ENCODE data around the gene BAK1.

The BAK1 gene

DNA sequence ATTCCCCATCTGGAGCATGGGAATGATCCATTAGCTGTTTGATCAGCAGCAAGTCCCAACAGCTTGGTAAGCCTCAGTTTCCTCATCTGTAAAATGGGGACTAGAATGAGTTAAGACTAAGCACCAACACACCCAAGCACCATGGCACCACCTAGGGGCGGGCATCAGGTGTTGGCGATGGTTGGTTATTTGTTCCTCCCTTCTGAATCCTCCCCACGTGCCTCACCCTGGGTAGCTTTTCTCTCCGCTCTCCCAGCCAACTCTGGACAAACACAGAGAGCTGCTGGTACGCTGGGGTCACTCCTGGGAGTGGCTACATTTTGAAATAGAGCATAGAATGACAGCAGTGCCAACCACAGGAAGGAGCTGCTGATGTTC lies 27.7 kb upstream of the BAK1 start:
- Histone ChIP-seq H2AFZ (ENCODE audit: low read length) (no peak overlapping the region), H3K9me3 (ENCODE audit: low read length) (no peaks in the 10 kb centered on the region), H4K20me1 (ENCODE audit: insufficient read depth, low read length) (no peaks in the 10 kb centered on the region), H3K9ac (ENCODE audit: low read length) (no peak overlapping the region), H3K36me3 (ENCODE audit: insufficient read depth, low read length) (no peaks in the 10 kb centered on the region; the same call in 1 of the 2 replicates), H3K27me3 (ENCODE audit: insufficient read depth, low read length) (peaks cover 4% of the 10 kb centered on the region; the same call in 1 of the 2 replicates), H3K4me3 (ENCODE audit: low read depth, low read length, poor library complexity, severe bottlenecking) (no peak overlapping the region), H3K4me2 (ENCODE audit: low read length) (no peak overlapping the region), H3K27ac (ENCODE audit: low read depth, low read length, poor library complexity, severe bottlenecking) (no peak overlapping the region), H3K4me1 (ENCODE audit: insufficient read depth, low read length, severe bottlenecking) (peaks cover 6% of the 10 kb centered on the region), H3F3A (ENCODE audit: insufficient read depth, low read length) (no peaks in the 10 kb centered on the region), H3K79me2 (ENCODE audit: insufficient read depth, low read length) (no peaks in the 10 kb centered on the region), H3K9me2 (ENCODE audit: low read depth, low read length) (no peaks in the 10 kb centered on the region)
- TF ChIP-seq EZH2 (IDR thresholded peaks at IDR 0.05; ENCODE audit: borderline replicate concordance, low read length) = no peak
- TF ChIP-seq, protein P1, sequence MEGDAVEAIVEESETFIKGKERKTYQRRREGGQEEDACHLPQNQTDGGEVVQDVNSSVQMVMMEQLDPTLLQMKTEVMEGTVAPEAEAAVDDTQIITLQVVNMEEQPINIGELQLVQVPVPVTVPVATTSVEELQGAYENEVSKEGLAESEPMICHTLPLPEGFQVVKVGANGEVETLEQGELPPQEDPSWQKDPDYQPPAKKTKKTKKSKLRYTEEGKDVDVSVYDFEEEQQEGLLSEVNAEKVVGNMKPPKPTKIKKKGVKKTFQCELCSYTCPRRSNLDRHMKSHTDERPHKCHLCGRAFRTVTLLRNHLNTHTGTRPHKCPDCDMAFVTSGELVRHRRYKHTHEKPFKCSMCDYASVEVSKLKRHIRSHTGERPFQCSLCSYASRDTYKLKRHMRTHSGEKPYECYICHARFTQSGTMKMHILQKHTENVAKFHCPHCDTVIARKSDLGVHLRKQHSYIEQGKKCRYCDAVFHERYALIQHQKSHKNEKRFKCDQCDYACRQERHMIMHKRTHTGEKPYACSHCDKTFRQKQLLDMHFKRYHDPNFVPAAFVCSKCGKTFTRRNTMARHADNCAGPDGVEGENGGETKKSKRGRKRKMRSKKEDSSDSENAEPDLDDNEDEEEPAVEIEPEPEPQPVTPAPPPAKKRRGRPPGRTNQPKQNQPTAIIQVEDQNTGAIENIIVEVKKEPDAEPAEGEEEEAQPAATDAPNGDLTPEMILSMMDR (IDR thresholded peaks at IDR 0.05; ENCODE audit: low read length) = peak; percentile 90

DNA sequence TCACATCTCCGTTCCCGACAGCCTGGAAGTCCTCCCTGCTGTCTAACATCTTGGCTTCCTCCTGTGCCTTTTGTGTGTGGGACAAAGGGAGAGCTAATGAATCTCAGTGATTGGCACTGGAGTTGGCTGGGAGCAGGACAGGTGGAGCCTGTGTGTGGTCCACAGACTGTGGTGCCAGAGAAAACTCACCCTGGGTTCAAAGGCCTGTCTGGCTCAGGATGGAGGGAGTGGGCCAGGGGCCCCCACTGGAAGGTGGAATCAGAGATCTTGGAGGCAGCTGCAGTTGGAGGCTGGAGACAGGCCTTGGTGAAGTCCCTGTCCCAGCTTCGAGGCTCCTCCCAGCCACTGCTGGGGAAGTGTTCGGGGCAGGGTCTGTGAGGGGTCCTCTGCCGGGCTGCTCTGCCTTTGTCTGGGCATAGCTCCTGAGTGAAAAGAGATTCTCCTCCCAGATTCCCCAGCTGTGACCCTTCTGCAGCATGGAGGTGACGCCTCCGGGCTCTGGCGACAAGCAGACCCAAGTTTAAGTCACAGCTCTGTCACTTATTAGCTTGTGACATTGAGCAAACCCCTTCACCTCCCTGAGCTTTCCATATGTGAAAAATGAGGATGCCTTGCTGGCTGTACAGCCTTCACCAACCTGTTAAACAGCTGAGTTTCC lies 27.2 kb upstream of the BAK1 start:
- no peak for TF ChIP-seq EZH2 (IDR thresholded peaks at IDR 0.05; ENCODE audit: borderline replicate concordance, low read length)
- TF ChIP-seq, protein P1 (IDR thresholded peaks at IDR 0.05; ENCODE audit: low read length) = no peak
- H3K4me1 ChIP-seq (ENCODE audit: insufficient read depth, low read length, severe bottlenecking) = peaks cover 6% of the 10 kb centered on the region

DNA sequence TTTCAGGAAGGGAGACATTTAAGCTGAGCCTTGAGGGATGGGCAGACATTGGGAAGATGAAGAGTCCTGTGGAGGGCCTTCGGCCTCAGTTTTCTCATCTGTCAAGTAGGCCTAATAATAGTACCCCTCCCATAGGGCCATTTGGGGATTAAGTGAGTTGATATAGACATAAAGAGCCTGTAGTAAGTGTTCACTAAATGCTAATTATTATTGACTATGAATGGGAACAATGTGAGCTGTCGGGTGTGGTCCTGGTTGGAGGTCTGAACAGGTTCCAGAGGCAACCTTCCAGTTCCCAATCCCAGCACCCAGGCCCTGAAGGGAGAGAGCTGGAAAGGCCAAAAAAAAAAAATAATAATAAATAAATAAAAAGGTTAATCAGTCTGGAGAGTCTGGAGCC lies 26.6 kb upstream of the BAK1 start:
- Histone ChIP-seq H3F3A (ENCODE audit: insufficient read depth, low read length) (no peaks in the 10 kb centered on the region), H2AFZ (ENCODE audit: low read length) (no peak overlapping the region), H3K36me3 (ENCODE audit: insufficient read depth, low read length) (no peaks in the 10 kb centered on the region; the same call in 1 of the 2 replicates), H3K4me1 (ENCODE audit: insufficient read depth, low read length, severe bottlenecking) (peaks cover 6% of the 10 kb centered on the region), H3K27me3 (ENCODE audit: insufficient read depth, low read length) (no peaks in the 10 kb centered on the region; the same call in 1 of the 2 replicates), H3K9me2 (ENCODE audit: low read depth, low read length) (no peaks in the 10 kb centered on the region), H3K4me2 (ENCODE audit: low read length) (no peak overlapping the region), H4K20me1 (ENCODE audit: insufficient read depth, low read length) (no peaks in the 10 kb centered on the region), H3K9ac (ENCODE audit: low read length) (no peak overlapping the region), H3K79me2 (ENCODE audit: insufficient read depth, low read length) (no peaks in the 10 kb centered on the region), H3K9me3 (ENCODE audit: low read length) (no peaks in the 10 kb centered on the region), H3K27ac (ENCODE audit: low read depth, low read length, poor library complexity, severe bottlenecking) (no peak overlapping the region), H3K4me3 (ENCODE audit: low read depth, low read length, poor library complexity, severe bottlenecking) (no peak overlapping the region)
- TF ChIP-seq, protein P1 (IDR thresholded peaks at IDR 0.05; ENCODE audit: low read length) = no peak
- no peak for TF ChIP-seq EZH2 (IDR thresholded peaks at IDR 0.05; ENCODE audit: borderline replicate concordance, low read length)

More for the DNA sequence above, 27.2 kb upstream of the BAK1 start:
- Histone ChIP-seq H3F3A (ENCODE audit: insufficient read depth, low read length) (no peaks in the 10 kb centered on the region), H4K20me1 (ENCODE audit: insufficient read depth, low read length) (no peaks in the 10 kb centered on the region), H3K9me3 (ENCODE audit: low read length) (no peaks in the 10 kb centered on the region), H3K9ac (ENCODE audit: low read length) (no peak overlapping the region), H2AFZ (ENCODE audit: low read length) (no peak overlapping the region), H3K79me2 (ENCODE audit: insufficient read depth, low read length) (no peaks in the 10 kb centered on the region), H3K36me3 (ENCODE audit: insufficient read depth, low read length) (no peaks in the 10 kb centered on the region; the same call in 1 of the 2 replicates), H3K9me2 (ENCODE audit: low read depth, low read length) (no peaks in the 10 kb centered on the region), H3K4me2 (ENCODE audit: low read length) (no peak overlapping the region), H3K27me3 (ENCODE audit: insufficient read depth, low read length) (peaks cover 4% of the 10 kb centered on the region; the same call in 1 of the 2 replicates), H3K27ac (ENCODE audit: low read depth, low read length, poor library complexity, severe bottlenecking) (no peak overlapping the region), H3K4me3 (ENCODE audit: low read depth, low read length, poor library complexity, severe bottlenecking) (no peak overlapping the region)

Data from OCI-LY1 (cell line).